ENCODE data around the gene ZNG1F.
"Not testable (repeated sequence)": the region's sequence is repeated elsewhere in the genome, so short reads cannot be mapped to it uniquely, and the experiment has no call there.

The ZNG1F gene

DNA sequence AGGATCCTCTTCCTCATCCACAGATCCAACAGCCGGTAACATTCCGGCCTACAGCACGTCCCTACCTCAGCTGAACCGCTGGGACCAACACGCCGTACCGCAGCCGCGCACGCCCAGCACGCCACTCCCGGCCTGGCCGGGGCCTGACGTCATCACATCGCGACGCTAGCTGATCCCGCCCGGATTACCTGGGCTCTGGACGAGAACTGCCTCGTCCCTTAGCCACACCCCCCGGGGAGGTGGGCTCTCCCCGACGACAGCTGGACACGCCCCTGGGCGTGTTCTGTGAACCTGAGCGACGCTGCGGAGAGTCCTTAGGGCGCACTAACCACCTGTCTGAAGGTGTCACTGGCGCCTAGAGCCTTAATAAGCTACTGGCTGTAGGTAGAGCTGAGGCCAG, at the start of gene ZNG1F:
Gene ZNG1F, minus strand, starts transcription at position 101 of the 400 bp plus-strand sequence. Its CDS starts 59 bp downstream, at position 42.
- DNase-seq (ENCODE audit: low read depth in 2 of 2, low spot score in 1 of 2) = not testable (repeated sequence)

GRCh38 chr9:41237110-41237749, 48.1 kb upstream of the ZNG1F start:
- not testable (repeated sequence) for DNase-seq (ENCODE audit: low read depth in 2 of 2, low spot score in 1 of 2)

- DNase-seq (ENCODE audit: low read depth in 2 of 2, low spot score in 1 of 2) = not testable (repeated sequence)
Measured at GRCh38 chr9:41236486-41237109, 47.5 kb upstream of the ZNG1F start.

DNA sequence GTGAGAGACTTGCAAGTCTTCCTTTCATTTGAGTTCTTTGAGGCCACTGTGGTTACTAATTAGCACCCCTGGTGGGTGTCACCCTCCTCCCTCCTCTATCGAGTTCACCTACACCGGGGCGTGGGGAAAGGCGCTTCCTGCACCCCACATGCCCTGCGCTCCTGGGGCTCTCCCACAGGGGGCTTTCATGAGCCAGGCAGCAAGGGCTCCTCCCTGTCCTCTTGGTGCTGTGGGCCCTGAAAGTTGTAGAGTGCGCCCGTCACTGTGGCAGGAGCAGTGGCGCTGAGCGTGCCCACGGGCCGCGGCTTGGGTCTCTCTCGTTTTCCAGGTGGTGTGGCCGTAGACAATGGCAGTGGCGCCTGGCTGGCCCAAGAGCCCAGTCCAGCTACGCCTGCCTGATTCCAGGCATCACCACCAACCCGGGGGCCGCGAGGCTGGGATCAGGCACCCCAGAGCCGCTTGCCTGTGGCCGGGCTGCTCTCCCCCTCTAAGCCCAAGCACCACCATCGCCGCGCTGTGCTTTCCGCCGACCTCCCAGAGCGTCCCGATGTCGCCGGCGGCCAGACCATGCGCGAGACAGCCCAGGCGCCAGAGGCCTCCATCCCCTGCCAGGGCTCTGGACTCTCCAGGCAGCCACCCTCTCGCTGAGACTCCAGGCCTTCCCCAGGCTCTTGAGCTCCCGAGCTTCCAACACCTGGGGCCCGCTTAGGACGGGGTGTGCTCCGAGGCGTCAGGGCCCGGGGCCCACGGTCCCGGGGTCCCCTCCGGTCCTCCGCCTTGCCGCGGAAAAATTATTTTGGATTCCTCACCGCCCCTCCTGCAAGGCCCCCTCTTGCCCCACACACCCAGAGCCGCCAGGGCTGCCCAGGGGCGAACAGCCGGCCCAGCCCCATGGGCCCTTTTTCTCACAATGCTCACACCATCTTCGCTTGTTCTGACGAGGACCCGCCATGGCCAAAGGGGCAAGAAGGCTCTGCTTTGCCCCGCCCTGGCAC, 46.0 kb upstream of the ZNG1F start:
- peak in 1 of 2 donors; percentile 55 for DNase-seq (ENCODE audit: low read depth in 2 of 2, low spot score in 1 of 2)

DNA sequence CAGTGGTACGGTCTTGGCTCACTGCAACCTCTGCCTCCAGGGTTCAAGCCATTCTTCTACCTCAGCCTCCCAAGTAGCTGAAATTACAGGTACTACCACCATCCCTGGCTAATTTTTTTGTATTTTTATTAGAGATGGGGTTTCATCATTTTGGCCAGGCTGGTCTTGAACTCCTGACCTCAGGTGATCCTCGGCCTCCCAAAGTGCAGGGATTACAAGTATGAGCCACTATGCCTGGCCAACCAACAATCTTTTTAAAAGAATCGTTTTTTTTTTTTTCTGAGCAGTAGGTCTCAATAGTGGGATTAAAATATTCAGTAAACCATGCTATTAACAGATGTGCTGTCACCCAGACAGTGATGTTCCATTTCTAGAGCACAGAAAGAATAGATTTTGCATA, 45.1 kb upstream of the ZNG1F start:
- not testable (repeated sequence) for DNase-seq (ENCODE audit: low read depth in 2 of 2, low spot score in 1 of 2)

GRCh38 chr9:41232326-41232725, 43.2 kb upstream of the ZNG1F start:
- DNase-seq (ENCODE audit: low read depth in 2 of 2, low spot score in 1 of 2) = not testable (repeated sequence)

GRCh38 chr9:41230418-41230817, 41.3 kb upstream of the ZNG1F start:
- DNase-seq (ENCODE audit: low read depth in 2 of 2, low spot score in 1 of 2) = not testable (repeated sequence)

DNA sequence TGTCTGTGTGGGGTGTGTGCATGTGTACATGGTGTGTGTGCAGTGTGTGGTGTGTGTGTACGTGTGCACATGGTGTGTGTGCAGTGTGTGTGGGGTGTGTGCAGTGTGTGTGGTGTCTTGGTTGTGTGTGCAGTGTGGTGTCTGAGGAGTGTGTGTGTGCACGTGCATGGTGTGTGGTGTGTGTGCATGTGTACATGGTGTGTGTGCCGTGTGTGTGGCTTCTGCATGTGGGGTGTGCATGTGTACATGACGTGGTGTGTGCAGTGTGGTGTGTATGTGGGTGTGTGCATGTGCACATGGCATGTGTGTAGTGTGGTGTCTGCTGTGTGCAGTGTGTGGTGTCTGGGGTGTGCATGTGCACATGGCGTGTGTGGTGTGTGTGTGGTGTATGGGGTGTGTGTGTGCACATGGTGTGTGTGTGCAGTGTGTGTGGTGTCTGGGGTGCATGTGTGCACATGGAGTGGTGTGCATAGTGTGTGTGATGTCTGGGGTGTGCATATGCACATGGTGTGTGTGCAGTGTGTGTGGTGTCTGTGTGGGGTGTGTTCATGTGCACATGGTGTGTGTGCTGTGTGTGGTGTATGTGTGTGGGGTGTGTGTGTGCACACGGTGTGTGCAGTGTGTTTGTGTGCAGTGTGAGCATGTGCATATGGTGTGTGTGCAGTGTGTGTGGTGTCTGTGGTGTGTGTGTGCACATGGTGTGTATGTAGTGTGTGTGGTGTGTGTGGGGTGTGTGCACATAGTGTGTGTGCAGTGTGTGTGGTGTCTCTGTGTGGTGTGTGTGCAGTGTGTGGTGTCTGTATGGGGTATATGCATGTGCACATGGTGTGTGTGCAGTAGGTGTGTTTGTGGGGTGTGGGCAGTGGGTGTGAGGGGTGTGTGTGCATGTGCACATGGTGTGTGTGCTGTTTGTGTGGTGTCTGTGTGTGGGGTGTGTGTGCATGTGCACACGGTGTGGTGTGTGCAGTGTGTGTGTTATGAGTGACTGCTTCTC, 40.6 kb upstream of the ZNG1F start:
- no peak for DNase-seq (ENCODE audit: low read depth in 2 of 2, low spot score in 1 of 2)

DNA sequence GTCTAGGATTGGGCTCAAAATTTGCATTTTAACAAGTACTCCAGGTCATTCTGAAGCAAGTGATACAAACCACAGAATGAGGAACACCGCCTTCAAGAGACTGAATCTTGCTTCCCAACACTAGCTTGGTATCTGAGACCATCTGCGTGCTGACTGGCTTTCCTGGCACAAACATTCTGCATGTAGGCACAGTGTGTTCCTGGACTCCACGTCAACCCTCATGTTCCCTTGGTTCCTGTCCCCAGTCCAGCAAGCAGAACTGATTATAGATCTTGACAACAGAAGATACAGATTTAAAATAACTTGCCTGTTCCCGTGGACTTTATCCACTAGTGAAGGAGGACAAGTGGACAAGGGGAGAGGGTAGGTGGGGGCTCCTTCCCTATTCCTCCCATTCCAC, 30.7 kb upstream of the ZNG1F start:
- not testable (repeated sequence) for DNase-seq (ENCODE audit: low read depth in 2 of 2, low spot score in 1 of 2)

DNA sequence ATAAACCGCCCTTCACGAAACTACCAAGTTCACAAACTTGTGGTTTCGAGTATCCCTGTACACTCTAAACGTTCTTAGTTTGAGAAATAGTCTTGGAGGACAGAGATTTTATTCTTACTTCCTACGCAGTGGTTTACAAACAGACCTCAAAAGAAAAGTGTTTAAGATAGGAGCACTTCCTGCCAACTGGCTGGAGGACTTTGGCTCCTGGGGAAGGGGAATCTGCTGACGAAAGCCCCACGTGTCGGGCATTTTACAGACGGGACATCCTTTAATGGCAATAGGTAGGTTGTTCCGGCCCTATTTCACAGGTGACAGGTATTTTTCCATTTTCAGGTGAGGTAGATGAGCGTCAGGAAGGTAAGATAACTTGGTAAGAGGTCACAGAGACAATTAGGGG, 678 bp downstream of the ZNG1F start:
- DNase-seq (ENCODE audit: low read depth in 2 of 2, low spot score in 1 of 2) = not testable (repeated sequence)

- DNase-seq (ENCODE audit: low read depth in 2 of 2, low spot score in 1 of 2) = not testable (repeated sequence)
Measured at GRCh38 chr9:41174994-41175393, 14.1 kb downstream of the ZNG1F start.

DNA sequence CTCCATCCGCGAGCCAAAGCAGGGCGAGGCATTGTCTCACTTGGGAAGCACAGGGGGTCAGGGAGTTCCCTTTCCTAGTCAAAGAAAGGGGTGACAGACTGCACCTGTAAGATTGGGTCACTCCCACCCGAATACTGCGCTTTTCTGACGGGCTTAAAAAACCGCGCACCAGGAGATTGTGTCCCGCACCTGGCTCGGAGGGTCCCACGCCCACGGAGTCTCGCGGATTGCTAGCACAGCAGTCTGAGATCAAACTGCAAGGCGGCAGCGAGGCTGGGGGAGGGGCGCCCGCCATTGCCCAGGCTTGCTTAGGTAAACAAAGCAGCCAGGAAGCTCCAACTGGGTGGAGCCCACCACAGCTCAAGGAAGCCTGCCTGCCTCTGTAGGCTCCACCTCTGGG, 39.0 kb downstream of the ZNG1F start:
- DNase-seq (ENCODE audit: low read depth in 2 of 2, low spot score in 1 of 2) = not testable (repeated sequence)

DNA sequence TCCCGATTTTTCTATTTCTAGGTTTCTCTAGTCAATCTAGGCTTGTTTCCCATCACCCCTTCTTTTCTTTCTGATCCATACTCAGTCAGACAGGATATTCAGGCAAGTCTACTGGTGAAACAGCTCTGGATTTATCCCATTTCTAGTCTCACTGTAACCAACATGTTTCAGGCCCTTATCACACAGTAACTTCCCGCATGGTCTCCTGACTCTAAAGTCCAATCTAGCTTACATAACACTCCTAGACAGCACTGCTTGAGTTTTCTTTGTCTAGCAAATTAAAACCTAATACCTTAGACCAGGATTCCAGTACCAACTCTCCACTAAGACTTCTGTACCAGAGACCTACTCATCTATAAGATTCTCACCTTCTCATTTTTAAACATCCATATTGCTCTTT, 47.2 kb downstream of the ZNG1F start:
- DNase-seq (ENCODE audit: low read depth in 2 of 2, low spot score in 1 of 2) = not testable (repeated sequence)

GRCh38 chr9:41128581-41128980, 60.5 kb downstream of the ZNG1F start, which contains the start of gene FOXD4L6:
Gene FOXD4L6, minus strand, starts transcription at chr9:41128681. Its CDS starts 298 bp downstream, at chr9:41128383.
- not testable (repeated sequence) for DNase-seq (ENCODE audit: low read depth in 2 of 2, low spot score in 1 of 2)

DNA sequence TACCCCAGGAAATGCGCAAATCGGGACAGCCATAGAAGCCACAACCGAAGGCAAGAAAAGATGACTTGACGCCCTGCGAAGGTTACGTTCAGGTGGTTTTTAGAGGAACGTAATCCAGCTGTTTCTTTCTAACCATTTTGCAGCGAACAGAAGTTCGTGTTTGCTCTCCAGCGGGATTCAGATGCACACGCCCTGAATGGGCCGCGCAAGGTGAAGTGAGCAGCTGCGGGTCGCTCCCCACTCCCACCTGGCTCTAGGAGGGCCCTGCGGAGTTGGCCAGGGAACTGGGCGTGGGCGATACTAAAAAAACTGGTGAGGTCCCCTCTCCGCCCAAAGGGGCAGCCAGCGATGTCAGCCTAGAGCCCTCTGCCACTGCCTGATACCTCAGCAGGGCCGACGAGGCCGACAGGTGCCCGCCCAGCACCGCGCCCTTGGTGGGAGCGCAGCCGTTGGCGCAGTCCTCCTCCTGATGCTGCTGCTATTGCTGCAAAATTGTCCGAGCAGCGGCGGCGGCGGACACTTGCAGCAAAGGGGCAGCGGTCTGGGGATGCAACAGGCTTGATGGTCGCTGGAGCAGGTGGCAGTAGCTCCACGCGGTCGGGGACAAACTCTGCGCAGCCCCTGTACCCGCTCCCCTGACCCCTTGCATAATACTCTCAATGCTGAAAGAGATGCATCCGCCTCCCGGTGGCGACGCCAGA, 62.2 kb downstream of the ZNG1F start:
- not testable (repeated sequence) for DNase-seq (ENCODE audit: low read depth in 2 of 2, low spot score in 1 of 2)

GRCh38 chr9:41125936-41126335, 63.2 kb downstream of the ZNG1F start:
- DNase-seq (ENCODE audit: low read depth in 2 of 2, low spot score in 1 of 2) = not testable (repeated sequence)

DNA sequence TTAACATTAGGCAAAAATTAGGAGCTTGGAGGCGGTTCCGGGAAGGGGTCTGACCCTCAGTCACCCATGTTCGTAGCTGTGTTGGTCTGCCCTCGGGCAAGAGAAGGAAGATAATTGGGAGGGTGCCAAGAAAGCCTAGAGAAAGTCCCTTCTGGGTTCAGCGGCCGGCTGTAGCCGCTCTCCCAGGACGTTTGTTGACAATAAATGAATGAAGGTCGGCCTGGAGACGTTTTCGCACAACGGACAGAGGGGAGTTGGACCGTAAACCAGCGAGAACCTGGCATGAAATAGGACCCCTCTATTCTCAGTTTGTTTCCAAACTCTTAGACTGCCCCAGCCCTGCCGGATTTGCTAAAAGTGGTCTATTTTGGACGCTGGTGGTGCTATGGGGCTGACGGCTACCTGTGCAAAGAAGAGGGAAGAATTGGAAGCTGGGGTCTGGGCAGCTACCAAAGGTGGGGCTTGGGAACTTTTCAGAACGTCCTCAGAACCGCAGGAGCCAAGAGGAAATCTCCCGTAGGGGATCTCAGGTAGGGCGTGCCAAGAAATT, 63.9 kb downstream of the ZNG1F start:
- DNase-seq (ENCODE audit: low read depth in 2 of 2, low spot score in 1 of 2) = not testable (repeated sequence)

DNA sequence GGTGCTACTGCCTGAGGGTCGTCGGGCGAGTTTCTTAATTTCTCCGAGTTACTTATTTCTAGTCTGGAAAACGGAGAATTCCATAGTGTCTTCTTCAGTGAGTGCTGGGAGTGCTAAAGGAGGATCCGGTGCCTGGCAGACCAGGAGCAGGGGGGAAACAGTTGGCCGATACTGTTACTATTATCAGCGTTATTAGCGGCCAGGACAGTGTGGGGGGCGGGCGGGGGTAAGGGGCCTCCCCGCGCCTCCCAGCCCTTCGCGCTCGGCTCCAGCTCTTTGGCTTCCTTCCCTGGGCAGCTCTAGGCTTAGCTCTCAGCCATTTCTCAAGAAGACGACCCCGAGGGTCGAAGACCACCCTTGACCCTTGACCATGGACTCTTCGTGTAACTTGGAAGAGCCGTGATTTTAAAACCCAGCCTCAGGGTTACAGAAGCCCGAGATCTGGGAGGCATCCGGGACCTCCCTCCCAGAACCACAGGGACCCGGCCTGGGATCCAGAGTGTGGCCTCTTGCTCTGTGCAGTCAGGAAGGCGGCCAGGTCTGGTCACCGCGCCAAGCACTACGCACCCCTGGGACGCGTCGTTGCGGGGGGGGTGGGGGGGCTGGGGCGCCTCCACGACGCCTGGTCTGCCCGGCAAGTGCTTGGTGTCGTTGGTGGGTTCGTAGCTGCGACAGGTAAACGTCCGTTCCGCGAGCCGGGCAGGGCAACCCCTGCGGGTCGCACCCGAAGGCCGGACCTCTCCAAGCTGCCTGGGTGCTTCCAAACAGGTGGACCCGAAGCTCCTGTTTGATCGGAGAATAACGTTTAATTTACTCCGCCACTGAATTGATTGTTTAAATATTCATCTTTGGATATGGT, 64.6 kb downstream of the ZNG1F start:
- DNase-seq (ENCODE audit: low read depth in 2 of 2, low spot score in 1 of 2) = not testable (repeated sequence)

All from stimulated activated CD8-positive, alpha-beta memory T cell treated with anti-CD3 and anti-CD28 coated beads, Interleukin-4, amount 100 ng/mL, for 4 hours (primary cell).